GM18498 (cell line): Measurements from ENCODE around the gene THSD8.
"Not testable (repeated sequence)": the region's sequence is repeated elsewhere in the genome, so short reads cannot be mapped to it uniquely, and the experiment has no call there.

Experiments
- ATAC-seq: cut with Tn5 transposase; IDR thresholded peaks from one replicate; pipeline ENCODE4 v1.9.1; 2021; ENCODE audit warnings: mild to moderate bottlenecking, moderate library complexity; ENCODE audit not compliant: unreplicated experiment

Gene THSD8

DNA sequence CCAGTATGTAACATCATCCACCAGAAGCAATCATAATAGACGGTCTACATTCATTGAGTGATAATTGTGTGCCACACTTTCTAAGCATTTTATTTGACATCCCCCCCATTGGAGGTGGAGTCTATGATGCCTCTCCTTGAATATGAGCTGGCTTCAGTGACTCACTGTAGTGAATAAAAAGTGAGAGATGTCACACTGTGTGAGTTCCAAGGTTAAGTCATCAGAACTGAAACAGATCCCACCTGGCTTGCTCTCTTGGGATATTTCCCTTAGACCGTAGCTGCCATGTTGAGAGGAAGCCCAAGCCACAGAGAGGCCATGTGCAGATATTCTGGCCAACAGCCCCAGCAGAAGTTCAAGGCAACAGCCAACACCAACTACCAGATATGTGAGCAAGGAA, 19.9 kb downstream of the THSD8 start:
- ATAC-seq: no peak

DNA sequence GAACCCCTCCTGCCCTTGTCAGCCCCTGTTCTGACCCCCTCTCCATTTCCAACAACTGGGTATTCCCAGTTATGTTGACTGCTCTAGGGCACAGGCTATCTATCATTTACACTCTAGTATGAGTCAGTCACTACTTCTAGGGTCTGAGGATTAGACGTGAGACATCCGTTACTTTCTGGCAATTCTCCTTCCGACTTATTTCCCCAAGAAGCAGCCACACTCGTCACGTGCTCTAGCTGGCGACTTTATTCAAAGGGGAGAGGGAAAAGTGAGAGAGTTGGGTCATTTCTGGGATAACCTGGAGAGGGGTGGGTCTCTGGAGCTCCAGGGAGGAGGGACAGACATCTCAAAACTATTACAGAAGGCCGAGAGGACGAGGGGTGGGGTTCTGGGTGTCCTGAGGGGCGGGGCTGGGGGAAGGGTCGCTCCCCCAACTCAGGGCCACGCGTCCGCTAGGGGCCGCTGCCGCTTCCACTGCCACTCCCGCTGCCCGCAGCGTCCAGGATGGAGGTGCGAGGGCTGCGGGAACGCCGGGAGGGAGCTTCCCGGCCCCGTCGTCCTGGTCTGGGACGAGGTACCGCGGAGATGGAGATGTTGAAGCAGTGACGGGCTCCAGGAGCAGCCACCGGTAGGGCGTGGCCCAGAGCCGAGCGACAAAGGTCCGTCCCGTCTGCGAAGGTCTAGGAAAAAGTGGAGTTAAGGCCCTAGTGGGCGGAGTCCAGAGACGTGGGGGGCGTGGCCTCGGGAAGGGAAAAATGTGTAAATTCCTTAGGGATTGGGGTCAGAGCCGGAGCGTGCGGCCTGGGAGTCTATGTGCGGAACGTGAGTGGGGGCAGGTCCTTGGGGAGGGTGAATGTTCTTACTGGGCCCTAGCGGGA, 23.6 kb downstream of the THSD8 start:
- no peak for ATAC-seq

DNA sequence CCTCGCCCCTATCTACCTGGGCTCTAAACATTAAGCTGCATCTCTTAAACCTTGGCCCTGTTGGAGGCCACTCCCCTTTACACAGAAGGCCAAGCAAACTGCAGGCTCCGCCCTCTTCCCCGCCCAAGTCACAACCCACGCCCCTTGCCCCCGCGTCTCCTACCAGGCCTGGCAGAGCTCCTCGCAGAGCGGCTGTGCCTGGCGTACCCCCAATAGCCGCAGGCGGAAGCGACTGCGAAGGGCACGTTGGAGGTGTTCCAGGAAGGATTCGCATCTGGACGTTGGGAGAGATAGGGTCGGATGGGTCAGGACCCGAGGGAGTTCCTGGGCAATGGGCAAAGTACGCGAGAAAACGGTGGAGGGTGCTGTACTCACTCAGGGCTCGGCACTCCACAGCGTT, 26.6 kb downstream of the THSD8 start:
- ATAC-seq: no peak

- ATAC-seq: no peak
Observed at GRCh38 chr19:12833418-12833737, 31.5 kb downstream of the THSD8 start.

DNA sequence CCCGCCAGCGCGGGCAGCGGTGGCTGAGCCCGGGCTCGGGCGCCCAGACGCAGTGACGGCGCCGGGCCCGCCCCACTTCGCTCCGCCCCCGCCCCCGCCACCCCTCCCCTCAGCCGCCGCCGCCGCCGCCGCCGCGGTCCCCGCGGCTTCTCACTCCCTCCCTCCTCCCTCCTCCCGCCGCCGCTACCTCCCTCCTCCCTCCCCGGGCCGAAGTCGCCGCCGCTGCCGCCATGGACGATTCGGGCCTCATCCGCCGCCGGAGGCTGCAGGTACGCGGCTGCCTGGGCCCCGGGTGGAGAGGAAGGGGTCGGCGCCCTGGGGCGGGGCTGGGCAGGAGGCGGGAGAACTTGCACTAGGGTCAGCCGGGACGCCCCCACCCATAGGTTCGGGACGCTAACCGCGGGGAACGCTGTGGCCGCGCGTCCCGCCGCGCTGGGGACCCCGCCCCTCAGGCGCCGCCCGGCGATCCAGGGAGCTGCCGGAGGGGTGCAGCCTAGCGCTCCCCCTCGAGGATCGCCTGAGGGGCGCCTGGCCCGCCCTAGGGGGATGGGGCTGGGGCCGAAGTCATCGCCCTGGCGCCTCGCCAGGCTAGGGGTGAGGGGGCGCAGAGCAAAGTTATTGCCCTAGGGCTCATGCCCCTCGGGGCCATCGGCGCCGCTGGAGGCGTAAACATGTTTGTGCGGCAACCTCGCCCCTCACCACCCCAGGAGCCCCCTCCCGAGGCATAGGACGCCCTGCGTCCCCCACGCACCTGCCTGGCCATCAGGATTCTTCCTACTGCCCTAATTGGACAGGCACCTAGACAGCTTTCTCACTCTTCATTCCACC, 32.1 kb downstream of the THSD8 start:
- ATAC-seq: no peak

GRCh38 chr19:12834566-12834943, 32.7 kb downstream of the THSD8 start, which contains the start of gene RTBDN:
Gene RTBDN, minus strand, starts transcription at chr19:12834579. Its CDS starts 4,600 bp downstream, at chr19:12829979.
- ATAC-seq: no peak

- ATAC-seq: no peak
Observed at GRCh38 chr19:12834976-12835757, 33.3 kb downstream of the THSD8 start.

DNA sequence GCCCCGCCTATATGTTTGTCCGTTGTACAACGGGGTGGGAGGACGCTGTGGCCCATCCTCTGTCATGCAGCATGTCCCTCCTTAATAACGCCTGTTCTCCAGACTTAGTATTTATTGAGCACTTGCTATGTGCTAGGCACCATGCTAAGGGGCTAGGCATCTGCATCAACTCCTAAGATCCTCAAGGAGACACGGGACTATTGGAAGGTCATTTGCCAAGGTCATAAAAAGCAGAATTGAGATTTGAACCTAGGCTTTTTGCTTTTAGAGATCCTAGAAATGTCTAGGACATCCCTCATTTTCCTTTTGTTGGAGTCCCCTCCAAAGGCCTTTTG, 34.6 kb downstream of the THSD8 start:
- ATAC-seq: no peak

DNA sequence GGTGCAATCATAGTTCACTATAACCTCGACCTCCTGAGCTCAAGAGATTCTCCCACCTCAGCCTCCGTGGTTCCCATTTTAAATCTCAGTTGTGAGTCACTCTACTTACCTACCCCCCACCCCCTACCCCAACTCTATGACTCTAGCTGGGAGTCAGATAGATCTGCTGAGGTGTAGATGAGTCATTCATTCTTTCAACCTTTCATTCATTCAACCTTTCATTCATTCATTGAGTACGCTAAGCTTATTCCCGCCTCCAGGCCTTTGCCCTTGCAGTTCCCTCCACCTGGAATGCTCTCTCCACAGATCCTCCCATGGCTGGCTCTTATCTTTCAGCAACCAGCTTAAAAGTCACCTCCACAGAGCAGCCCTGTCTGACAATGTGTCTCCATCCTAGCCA, 35.4 kb downstream of the THSD8 start:
- ATAC-seq: no peak

DNA sequence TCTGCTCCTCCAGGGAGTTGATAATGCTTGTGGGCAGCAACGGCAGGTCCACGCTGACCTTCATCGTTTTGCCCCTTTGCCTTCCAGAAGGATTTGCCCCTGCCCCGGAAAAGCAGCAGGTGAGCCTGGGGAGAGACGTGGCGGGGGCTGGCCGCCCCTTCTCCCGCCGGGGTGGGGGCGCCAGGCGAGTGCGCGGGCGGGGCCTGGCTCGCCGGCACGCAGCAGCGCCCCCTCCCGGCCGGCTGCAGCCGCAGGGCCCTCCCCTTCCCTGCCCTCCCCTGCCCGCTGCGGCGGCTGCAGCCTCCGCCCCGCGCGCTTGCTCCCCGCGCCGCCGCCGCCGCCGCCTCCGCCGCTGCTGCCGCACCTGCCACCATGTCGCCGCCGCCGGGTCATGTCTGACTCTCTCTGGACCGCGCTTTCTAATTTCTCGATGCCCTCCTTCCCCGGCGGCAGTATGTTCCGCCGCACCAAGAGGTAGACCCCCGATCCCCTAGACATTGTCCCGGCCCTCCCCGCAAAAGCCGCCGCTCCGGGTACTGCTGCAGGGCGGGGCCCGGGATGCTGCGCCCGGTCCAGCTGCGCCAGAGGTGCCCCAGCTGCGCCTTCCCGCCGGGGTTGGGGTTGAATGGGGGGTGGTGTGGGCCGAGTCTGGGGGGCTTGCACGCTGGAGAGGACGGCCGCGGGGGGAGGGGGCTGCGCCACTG, 36.5 kb downstream of the THSD8 start, which contains the start of gene MAST1:
Gene MAST1, plus strand, starts transcription at position 334 of the 704 bp plus-strand sequence. Its CDS starts 58 bp downstream, at position 392.
- ATAC-seq: no peak

- ATAC-seq: no peak
Observed at GRCh38 chr19:12838886-12839756, 37.3 kb downstream of the THSD8 start.

GRCh38 chr19:12840091-12841079, 38.5 kb downstream of the THSD8 start:
- ATAC-seq: no peak

GRCh38 chr19:12841094-12841493, 39.2 kb downstream of the THSD8 start:
- ATAC-seq: no peak

GRCh38 chr19:12842511-12842910, 40.6 kb downstream of the THSD8 start:
- ATAC-seq: no peak

- ATAC-seq: no peak
Observed at GRCh38 chr19:12843328-12843727, 41.5 kb downstream of the THSD8 start.

- no peak for ATAC-seq
Observed at GRCh38 chr19:12843999-12844732, 42.3 kb downstream of the THSD8 start.

DNA sequence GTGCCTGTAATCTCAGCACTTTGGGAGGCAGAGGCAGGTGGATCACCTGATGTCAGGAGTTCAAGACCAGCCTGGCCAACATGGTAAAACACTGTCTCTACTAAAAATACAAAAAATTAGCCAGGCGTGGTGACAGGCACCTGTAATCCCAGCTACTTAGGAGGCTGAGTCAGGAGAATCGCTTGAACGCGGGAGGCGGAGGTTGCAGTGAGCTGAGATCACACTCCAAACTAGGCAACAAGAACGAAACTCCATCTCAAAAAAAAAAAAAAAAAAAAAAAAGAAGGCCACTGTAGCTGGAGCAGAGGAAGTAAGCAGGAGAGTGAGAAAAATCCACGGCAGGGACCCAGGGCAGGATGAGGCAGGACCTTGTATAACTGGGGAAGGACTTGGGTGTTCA, 44.7 kb downstream of the THSD8 start:
- ATAC-seq: not testable (repeated sequence)
